ENCODE measurements around the gene SGMS1. TPM values are rescaled to one million over a fixed set of nuclear protein-coding genes. Genes with fewer than 3 reads are reported as not detected.

Gene SGMS1
- total RNA-seq, 2 donors from 2014 or later = 19.4 to 19.5 TPM

GRCh38 chr10:50542871-50543270, 80.9 kb downstream of the SGMS1 start:
- TF ChIP-seq CTCF (IDR thresholded peaks at IDR 0.05) = no peak
- Histone ChIP-seq H3K4me3 (no peak overlapping the region), H3K36me3 (no peaks in the 10 kb centered on the region), H3K27me3 (no peaks in the 10 kb centered on the region), H3K9me3 (no peaks in the 10 kb centered on the region), H3K4me1 (no peaks in the 10 kb centered on the region), H3K9ac (ENCODE audit: low read depth in 2 of 2, low read length in 2 of 2) (no peak overlapping the region), H3K27ac (no peak overlapping the region)
- intact Hi-C loops (cut with DNase I) = no loop called here
- no peak for DNase-seq

GRCh38 chr10:50541921-50542320, 81.8 kb downstream of the SGMS1 start:
- H3K9ac ChIP-seq (ENCODE audit: low read depth in 2 of 2, low read length in 2 of 2) = no peak overlapping the region
- no peaks in the 10 kb centered on the region for H3K36me3 ChIP-seq
- H3K4me3 ChIP-seq = no peak overlapping the region
- intact Hi-C loops (cut with DNase I) = no loop called here
- TF ChIP-seq CTCF (IDR thresholded peaks at IDR 0.05) = no peak
- H3K27me3 ChIP-seq = no peaks in the 10 kb centered on the region
- no peak overlapping the region for H3K27ac ChIP-seq
- no peak for DNase-seq
- no peaks in the 10 kb centered on the region for H3K9me3 ChIP-seq
- H3K4me1 ChIP-seq = no peaks in the 10 kb centered on the region

GRCh38 chr10:50541317-50541716, 82.4 kb downstream of the SGMS1 start:
- Histone ChIP-seq H3K9me3 (no peaks in the 10 kb centered on the region), H3K4me3 (no peak overlapping the region), H3K4me1 (no peaks in the 10 kb centered on the region), H3K27ac (no peak overlapping the region), H3K9ac (ENCODE audit: low read depth in 2 of 2, low read length in 2 of 2) (no peak overlapping the region), H3K36me3 (no peaks in the 10 kb centered on the region), H3K27me3 (no peaks in the 10 kb centered on the region)
- no peak for TF ChIP-seq CTCF (IDR thresholded peaks at IDR 0.05)
- no peak for DNase-seq
- intact Hi-C loops (cut with DNase I) = no loop called here

- no peak overlapping the region for H3K27ac ChIP-seq
- no peaks in the 10 kb centered on the region for H3K9me3 ChIP-seq
- H3K4me3 ChIP-seq = no peak overlapping the region
- H3K27me3 ChIP-seq = no peaks in the 10 kb centered on the region
- no peaks in the 10 kb centered on the region for H3K36me3 ChIP-seq
- intact Hi-C loops (cut with DNase I) = no loop called here
- no peak for DNase-seq
- H3K4me1 ChIP-seq = no peaks in the 10 kb centered on the region
- no peak for TF ChIP-seq CTCF (IDR thresholded peaks at IDR 0.05)
- H3K9ac ChIP-seq (ENCODE audit: low read depth in 2 of 2, low read length in 2 of 2) = no peak overlapping the region
These were observed 83.0 kb downstream of the SGMS1 start for GRCh38 chr10:50540826-50541122.

GRCh38 chr10:50540069-50540825, 83.5 kb downstream of the SGMS1 start:
- no peak for TF ChIP-seq CTCF (IDR thresholded peaks at IDR 0.05)
- H3K9ac ChIP-seq (ENCODE audit: low read depth in 2 of 2, low read length in 2 of 2) = no peak overlapping the region
- H3K27ac ChIP-seq = no peak overlapping the region
- intact Hi-C loops (cut with DNase I) = no loop called here
- no peaks in the 10 kb centered on the region for H3K9me3 ChIP-seq
- no peaks in the 10 kb centered on the region for H3K27me3 ChIP-seq
- no peaks in the 10 kb centered on the region for H3K36me3 ChIP-seq
- H3K4me1 ChIP-seq = no peaks in the 10 kb centered on the region
- DNase-seq = no peak
- H3K4me3 ChIP-seq = no peak overlapping the region
